ENCODE measurements around the gene KIF6. TPM values are rescaled to one million over a fixed set of nuclear protein-coding genes. Genes with fewer than 3 reads are reported as not detected.

The KIF6 gene
- polyA plus RNA-seq, 2 of the 4 experiments (the other 2 are of a cell fraction) = 0.05 to 0.39 TPM

GRCh38 chr6:39339868-39340550 is 385.2 kb downstream of the KIF6 start:
- Histone ChIP-seq H3K4me3 (no peak overlapping the region), H3K9me3 (no peaks in the 10 kb centered on the region), H3K4me2 (no peak overlapping the region), H3K27ac (no peak overlapping the region), H3K4me1 (no peaks in the 10 kb centered on the region)
- DNase-seq (ENCODE audit: low read depth in 1 of 2, low spot score in 1 of 2) = no peak
- ChIA-PET CTCF (interaction anchor here (1.7 kb wide), 1 partner anchor 18 kb away, joined by 4 read pairs; no protein-coding TSS in a partner anchor), POLR2A (no interaction called here)
- TF ChIP-seq ESRRA (IDR thresholded peaks at IDR 0.05; ENCODE audit: borderline replicate concordance, low read length) (no peak), FOSB (CRISPR knock-in tag; IDR thresholded peaks at IDR 0.05) (no peak), HES2 (IDR thresholded peaks at IDR 0.05) (no peak), POLR2AphosphoS2 (conservative IDR thresholded peaks at IDR 0.05; ENCODE audit: low read length) (no peak), FOSL2 (IDR thresholded peaks at IDR 0.05) (no peak), FOSL2 (CRISPR knock-in tag; IDR thresholded peaks at IDR 0.05) (no peak), CEBPB (IDR thresholded peaks at IDR 0.05) (no peak), ZC3H11A (IDR thresholded peaks at IDR 0.05) (no peak), TFCP2L1 (CRISPR knock-in tag; IDR thresholded peaks at IDR 0.05) (no peak), POLR2A (IDR thresholded peaks at IDR 0.05; ENCODE audit: low read length) (no peak), GATA3 (IDR thresholded peaks at IDR 0.05; ENCODE audit: borderline replicate concordance) (no peak), CHD4 (IDR thresholded peaks at IDR 0.05; ENCODE audit: borderline replicate concordance) (no peak), CBX2 (IDR thresholded peaks at IDR 0.05; ENCODE audit: borderline replicate concordance, low read depth) (no peak), HEYL (CRISPR knock-in tag; IDR thresholded peaks at IDR 0.05) (no peak), RAD21 (conservative IDR thresholded peaks at IDR 0.05 in 1 of 2, IDR thresholded peaks at IDR 0.05 in 1 of 2) (no peak), NFE2L2 (conservative IDR thresholded peaks at IDR 0.05; ENCODE audit: low read length) (no peak)
- TF ChIP-seq, protein P1, sequence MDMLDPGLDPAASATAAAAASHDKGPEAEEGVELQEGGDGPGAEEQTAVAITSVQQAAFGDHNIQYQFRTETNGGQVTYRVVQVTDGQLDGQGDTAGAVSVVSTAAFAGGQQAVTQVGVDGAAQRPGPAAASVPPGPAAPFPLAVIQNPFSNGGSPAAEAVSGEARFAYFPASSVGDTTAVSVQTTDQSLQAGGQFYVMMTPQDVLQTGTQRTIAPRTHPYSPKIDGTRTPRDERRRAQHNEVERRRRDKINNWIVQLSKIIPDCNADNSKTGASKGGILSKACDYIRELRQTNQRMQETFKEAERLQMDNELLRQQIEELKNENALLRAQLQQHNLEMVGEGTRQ (IDR thresholded peaks at IDR 0.05) = no peak
- TF ChIP-seq, protein P2, sequence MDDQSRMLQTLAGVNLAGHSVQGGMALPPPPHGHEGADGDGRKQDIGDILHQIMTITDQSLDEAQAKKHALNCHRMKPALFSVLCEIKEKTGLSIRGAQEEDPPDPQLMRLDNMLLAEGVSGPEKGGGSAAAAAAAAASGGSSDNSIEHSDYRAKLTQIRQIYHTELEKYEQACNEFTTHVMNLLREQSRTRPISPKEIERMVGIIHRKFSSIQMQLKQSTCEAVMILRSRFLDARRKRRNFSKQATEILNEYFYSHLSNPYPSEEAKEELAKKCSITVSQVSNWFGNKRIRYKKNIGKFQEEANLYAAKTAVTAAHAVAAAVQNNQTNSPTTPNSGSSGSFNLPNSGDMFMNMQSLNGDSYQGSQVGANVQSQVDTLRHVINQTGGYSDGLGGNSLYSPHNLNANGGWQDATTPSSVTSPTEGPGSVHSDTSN (IDR thresholded peaks at IDR 0.05) = no peak
- no peak for ATAC-seq
- WGBS (ENCODE audit: missing lambda C conversion rate) = 49% methylated on average over 10 of the region's 10 CpGs
- FAIRE-seq = no peak

DNA sequence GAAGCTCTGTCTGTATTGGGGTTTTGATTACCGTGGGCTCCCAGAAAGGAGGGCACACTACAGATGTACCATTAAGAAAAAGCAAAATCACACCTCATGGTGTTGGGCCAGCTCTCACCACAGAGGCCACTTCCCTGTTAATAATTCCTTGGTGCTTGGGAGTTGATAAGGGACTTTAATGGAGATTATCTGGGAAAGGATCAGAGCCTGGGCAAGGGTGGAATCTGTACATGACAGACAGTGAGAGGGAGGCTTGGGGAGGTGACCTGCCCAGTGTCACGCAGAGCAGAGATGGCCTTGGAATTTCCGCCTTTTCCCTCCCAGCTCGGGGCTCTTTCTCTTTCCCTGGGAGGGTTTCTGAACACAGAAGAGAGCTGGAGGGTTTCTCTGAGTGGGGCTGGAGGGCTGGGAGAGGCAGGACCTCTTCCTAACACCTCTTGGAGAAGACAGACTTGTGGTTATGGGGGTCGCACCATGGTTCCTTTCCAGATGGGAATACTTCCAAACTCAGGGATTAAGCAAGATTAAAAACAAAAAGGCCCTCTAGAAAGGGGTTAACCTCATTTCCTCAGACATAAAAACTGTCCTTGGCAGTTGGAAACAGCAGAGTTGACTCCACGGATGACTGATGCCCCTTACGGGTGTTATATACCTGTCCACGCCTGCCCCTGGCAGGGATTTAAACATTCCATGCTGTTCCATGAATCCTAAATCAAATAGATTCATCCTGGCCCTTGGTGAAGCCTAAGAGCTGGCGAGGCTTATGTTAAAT is 385.9 kb downstream of the KIF6 start:
- DNase-seq (ENCODE audit: low read depth in 1 of 2, low spot score in 1 of 2) (no peak), ATAC-seq (no peak), FAIRE-seq (no peak)
- Histone ChIP-seq H3K4me1 (no peaks in the 10 kb centered on the region), H3K9me3 (no peaks in the 10 kb centered on the region), H3K4me2 (no peak overlapping the region), H3K27ac (no peak overlapping the region), H3K4me3 (no peak overlapping the region)
- TF ChIP-seq MAX (IDR thresholded peaks at IDR 0.05) = no peak
- TF ChIP-seq HOXA7 (CRISPR knock-in tag; IDR thresholded peaks at IDR 0.05) = no peak
- TF ChIP-seq EP300 (IDR thresholded peaks at IDR 0.05) = no peak
- WGBS (ENCODE audit: missing lambda C conversion rate) = 43% methylated on average over 9 of the region's 9 CpGs
- CTCF ChIA-PET = interaction anchor here (0.9 to 1.7 kb wide), 2 partner anchors 8 to 19 kb away, joined by 3 to 4 read pairs; no protein-coding TSS in a partner anchor
- POLR2A ChIA-PET = no interaction called here

GRCh38 chr6:39338397-39338796 is 386.8 kb downstream of the KIF6 start:
- Histone ChIP-seq H3K9me3 (no peaks in the 10 kb centered on the region), H3K4me3 (no peak overlapping the region), H3K27ac (no peak overlapping the region), H3K4me1 (no peaks in the 10 kb centered on the region), H3K4me2 (no peak overlapping the region)
- 38% methylated on average over 3 of the region's 5 CpGs for WGBS (ENCODE audit: missing lambda C conversion rate)
- no peak for DNase-seq (ENCODE audit: low read depth in 1 of 2, low spot score in 1 of 2)
- TF ChIP-seq, protein P3, sequence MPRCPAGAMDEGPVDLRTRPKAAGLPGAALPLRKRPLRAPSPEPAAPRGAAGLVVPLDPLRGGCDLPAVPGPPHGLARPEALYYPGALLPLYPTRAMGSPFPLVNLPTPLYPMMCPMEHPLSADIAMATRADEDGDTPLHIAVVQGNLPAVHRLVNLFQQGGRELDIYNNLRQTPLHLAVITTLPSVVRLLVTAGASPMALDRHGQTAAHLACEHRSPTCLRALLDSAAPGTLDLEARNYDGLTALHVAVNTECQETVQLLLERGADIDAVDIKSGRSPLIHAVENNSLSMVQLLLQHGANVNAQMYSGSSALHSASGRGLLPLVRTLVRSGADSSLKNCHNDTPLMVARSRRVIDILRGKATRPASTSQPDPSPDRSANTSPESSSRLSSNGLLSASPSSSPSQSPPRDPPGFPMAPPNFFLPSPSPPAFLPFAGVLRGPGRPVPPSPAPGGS (IDR thresholded peaks at IDR 0.05) = no peak
- TF ChIP-seq NPAS2 (CRISPR knock-in tag; IDR thresholded peaks at IDR 0.05; ENCODE audit: borderline replicate concordance) (no peak), CBX2 (IDR thresholded peaks at IDR 0.05; ENCODE audit: borderline replicate concordance, low read depth) (no peak), RCOR1 (IDR thresholded peaks at IDR 0.05; ENCODE audit: low read depth, low read length) (no peak), SMC3 (IDR thresholded peaks at IDR 0.05) (no peak), MAFK (IDR thresholded peaks at IDR 0.05; ENCODE audit: partially characterized antibody) (no peak), RARB (CRISPR knock-in tag; IDR thresholded peaks at IDR 0.05) (no peak), HOXA7 (CRISPR knock-in tag; IDR thresholded peaks at IDR 0.05) (no peak), E2F6 (IDR thresholded peaks at IDR 0.05; ENCODE audit: borderline replicate concordance, low read depth) (no peak), RAD21 (conservative IDR thresholded peaks at IDR 0.05 in 1 of 2, IDR thresholded peaks at IDR 0.05 in 1 of 2) (no peak), ATOH8 (CRISPR knock-in tag; IDR thresholded peaks at IDR 0.05; ENCODE audit: low read depth) (no peak), CEBPB (IDR thresholded peaks at IDR 0.05) (no peak), HEYL (CRISPR knock-in tag; IDR thresholded peaks at IDR 0.05) (no peak)
- POLR2A ChIA-PET = no interaction called here
- FAIRE-seq = no peak
- no peak for ATAC-seq
- CTCF ChIA-PET = interaction anchor here (0.9 to 1.7 kb wide), 2 partner anchors 9 to 20 kb away, joined by 3 to 4 read pairs; no protein-coding TSS in a partner anchor

Data from A549 (cell line).